Erythroblast (primary cell): Measurements from ENCODE around the gene GDPD5.

Experiments
- GATA1 ChIP-seq: IDR thresholded peaks from 2 replicates; pipeline ENCODE4 v1.6.1; 2011; ENCODE audit warnings: low read depth, mild to moderate bottlenecking, control low read depth, low read length, moderate library complexity
- POLR2A ChIP-seq: IDR thresholded peaks from 2 replicates; pipeline ENCODE4 v1.6.1; 2011; ENCODE audit warnings: mild to moderate bottlenecking, low read length

GRCh38 chr11:75557666-75558494, 32.1 kb upstream of the GDPD5 start:
- TF ChIP-seq POLR2A: no peak
- TF ChIP-seq GATA1: no peak
